SK-N-SH (cell line): ENCODE data around the gene PIK3C2B. TPM values are rescaled to one million over a fixed set of nuclear protein-coding genes. Genes with fewer than 3 reads are reported as not detected.

Source experiments
- CTCF ChIA-PET: fragments of 300-600, 350-600 bp; formaldehyde crosslinking; extraction: SDS; loops from one replicate; lab custom pipeline; 2021; lab: Yijun Ruan, JAX
- POLR2A ChIA-PET: fragments of 350-600 bp; sonication (Branson Sonifier 250); formaldehyde crosslinking; extraction: SDS; loops from one replicate; lab custom pipeline; 2020; ENCODE audit warnings: antibody characterized with exemption, inconsistent platforms; lab: Yijun Ruan, JAX
- DNase-seq: peaks from one replicate; pipeline ENCODE4 v3.0.0; 2012
- H2AFZ ChIP-seq: fragments of 200-600 bp; sonication (generic); 2 replicates; pipeline ENCODE4 v1.8.1; 2016; ENCODE audit warnings: antibody characterized with exemption, mild to moderate bottlenecking, low read depth
- H3F3A ChIP-seq: fragments of 200-600 bp; sonication (generic); replicated peaks from 2 replicates; pipeline ENCODE3; 2016; ENCODE audit warnings: antibody characterized with exemption, mild to moderate bottlenecking; ENCODE audit not compliant: insufficient read depth
- H3K27ac ChIP-seq, 2 experiments: fragments of 200-500 bp in 1 of 2; fragments of 200-600 bp in 1 of 2; sonication (Bioruptor generic) in 1 of 2; sonication (generic), shearing (Covaris generic) in 1 of 2; 2 replicates each; pipeline versions ENCODE4 v1.5.1 to v1.6.1; 2014 to 2016; ENCODE audit warnings: low read depth in 2 of 2, inconsistent platforms in 1 of 2, low read length in 1 of 2, mild to moderate bottlenecking in 1 of 2, mixed read lengths in 1 of 2
- H3K27me3 ChIP-seq: fragments of 200-600 bp; sonication (generic), shearing (Covaris generic); 2 replicates; pipeline ENCODE4 v1.6.1; 2016; ENCODE audit warnings: mixed run types; ENCODE audit not compliant: insufficient read depth
- H3K36me3 ChIP-seq, 2 experiments: fragments of 200-500 bp in 1 of 2; fragments of 200-600 bp in 1 of 2; sonication (Bioruptor generic) in 1 of 2; sonication (generic) in 1 of 2; replicated peaks in 1 of 2; 2 replicates each; pipeline versions ENCODE3 to v1.5.1; 2014 to 2016; ENCODE audit warnings: low read length in 1 of 2, mild to moderate bottlenecking in 1 of 2; ENCODE audit not compliant: insufficient read depth in 2 of 2, control insufficient read depth in 1 of 2
- H3K4me1 ChIP-seq, 2 experiments: fragments of 200-500 bp in 1 of 2; fragments of 200-600 bp in 1 of 2; sonication (Bioruptor generic) in 1 of 2; sonication (generic), shearing (Covaris generic) in 1 of 2; 2 replicates each; pipeline versions ENCODE4 v1.5.1 to v1.6.1; 2014 to 2016; ENCODE audit warnings: low read depth in 1 of 2, low read length in 1 of 2, mixed run types in 1 of 2; ENCODE audit not compliant: insufficient read depth in 2 of 2, control insufficient read depth in 1 of 2
- H3K4me2 ChIP-seq: fragments of 200-600 bp; sonication (generic), shearing (Covaris generic); 2 replicates; pipeline ENCODE4 v1.6.1; 2017; ENCODE audit warnings: mixed run types
- H3K4me3 ChIP-seq, 2 experiments: fragments of 200-500 bp in 1 of 2; fragments of 200-600 bp in 1 of 2; sonication (Bioruptor generic) in 1 of 2; sonication (generic), shearing (Covaris generic) in 1 of 2; 2 replicates each; pipeline versions ENCODE4 v1.5.1 to v1.8.1; 2014 to 2016; ENCODE audit warnings: low read depth in 2 of 2, inconsistent platforms in 1 of 2, low read length in 1 of 2, mild to moderate bottlenecking in 1 of 2, mixed read lengths in 1 of 2, moderate library complexity in 1 of 2
- H3K79me2 ChIP-seq: fragments of 200-600 bp; sonication (generic); 2 replicates; pipeline ENCODE4 v1.8.1; 2017; ENCODE audit warnings: mild to moderate bottlenecking; ENCODE audit not compliant: insufficient read depth
- H3K9ac ChIP-seq: fragments of 200-600 bp; sonication (generic); 2 replicates; pipeline ENCODE4 v1.6.1; 2017; ENCODE audit warnings: mixed run types
- H3K9me2 ChIP-seq: fragments of 200-600 bp; sonication (generic); 2 replicates; pipeline ENCODE4 v1.6.1; 2017; ENCODE audit warnings: mixed run types
- H3K9me3 ChIP-seq: fragments of 200-600 bp; sonication (generic); 2 replicates; pipeline ENCODE4 v1.6.1; 2017; ENCODE audit warnings: mixed run types, mild to moderate bottlenecking, moderate library complexity
- H4K20me1 ChIP-seq: fragments of 200-600 bp; sonication (generic); 2 replicates; pipeline ENCODE4 v1.6.1; 2017; ENCODE audit warnings: mild to moderate bottlenecking, mixed run types; ENCODE audit not compliant: insufficient read depth
- CTCF ChIP-seq: fragments of 200-600 bp; sonication (generic); IDR thresholded peaks from 2 replicates; pipeline ENCODE4 v1.6.1; 2017; ENCODE audit warnings: antibody characterized with exemption, mild to moderate bottlenecking, moderate library complexity
- ELF1 ChIP-seq: IDR thresholded peaks from 2 replicates; pipeline ENCODE4 v1.4.0; 2012
- EZH2phosphoT487 ChIP-seq: fragments of 200-600 bp; sonication (generic); IDR thresholded peaks from 2 replicates; pipeline ENCODE4 v1.6.1; 2017; ENCODE audit warnings: low read depth, mixed run types, mild to moderate bottlenecking, antibody characterized with exemption, moderate library complexity, borderline replicate concordance
- FOXJ3 ChIP-seq: sonication (generic); formaldehyde crosslinking; IDR thresholded peaks from 2 replicates; pipeline ENCODE4 v1.5.1; 2020; ENCODE audit warnings: mild to moderate bottlenecking, missing genetic modification reagents
- FOXM1 ChIP-seq: IDR thresholded peaks from 2 replicates; pipeline ENCODE4 v1.4.0; 2012; ENCODE audit warnings: low read depth, mild to moderate bottlenecking
- GABPA ChIP-seq: IDR thresholded peaks from 2 replicates; pipeline ENCODE4 v1.4.0; 2012; ENCODE audit warnings: low read depth, mild to moderate bottlenecking
- JUND ChIP-seq: IDR thresholded peaks from 2 replicates; pipeline ENCODE4 v1.4.0; 2012
- MAX ChIP-seq: IDR thresholded peaks from 2 replicates; pipeline ENCODE4 v1.4.0; 2012; ENCODE audit warnings: low read depth
- NRF1 ChIP-seq: IDR thresholded peaks from 2 replicates; pipeline ENCODE4 v1.6.1; 2012; ENCODE audit warnings: low read depth, mild to moderate bottlenecking, low read length
- RAD21 ChIP-seq: IDR thresholded peaks from 2 replicates; pipeline ENCODE4 v1.6.1; 2012; ENCODE audit warnings: mild to moderate bottlenecking, low read length
- RFX5 ChIP-seq: IDR thresholded peaks from 2 replicates; pipeline ENCODE4 v1.6.1; 2012; ENCODE audit warnings: mild to moderate bottlenecking, improper control_type of control experiment, low read length
- SIN3A ChIP-seq: IDR thresholded peaks from 2 replicates; pipeline ENCODE4 v1.6.1; 2012; ENCODE audit warnings: low read depth, mild to moderate bottlenecking, low read length, moderate library complexity, borderline replicate concordance
- SMC3 ChIP-seq: IDR thresholded peaks from 2 replicates; pipeline ENCODE4 v1.6.1; 2012; ENCODE audit warnings: low read depth, low read length, improper control_type of control experiment
- TAF1 ChIP-seq: IDR thresholded peaks from 2 replicates; pipeline ENCODE4 v1.6.1; 2012; ENCODE audit warnings: low read depth, mild to moderate bottlenecking, low read length, moderate library complexity, borderline replicate concordance
- USF1 ChIP-seq: IDR thresholded peaks from 2 replicates; pipeline ENCODE4 v1.4.0; 2012; ENCODE audit warnings: low read depth, borderline replicate concordance
- YY1 ChIP-seq: IDR thresholded peaks from 2 replicates; pipeline ENCODE4 v1.4.0; 2012; ENCODE audit warnings: low read depth, mild to moderate bottlenecking
- WGBS: methylation state at CpG from one replicate; pipeline ENCODE4 v1.1.6; 2017; ENCODE audit warnings: low lambda C conversion rate; 5-methylcytosine and 5-hydroxymethylcytosine counted together
- polyA plus RNA-seq, 3 experiments: library from polyadenylated mRNA; depleted of rRNA; stranded (reverse); fragments of >200 nt; gene quantifications; 2 replicates each; pipeline ENCODE4 v1.2.3, GENCODE V29; 2012

Gene PIK3C2B
- polyA plus RNA-seq, 1 of the 3 experiments (the other 2 are of a cell fraction): 6.5 TPM

- TF ChIP-seq RFX5 (no peak), RAD21 (no peak), ELF1 (no peak), MAX (no peak)
- H4K20me1 ChIP-seq: no peaks in the 10 kb centered on the region
- no peak for DNase-seq
- no peaks in the 10 kb centered on the region for H3K9me2 ChIP-seq
- H3K4me1 ChIP-seq: peaks cover 0 to 3% of the 10 kb centered on the region in 2 experiments; a peak in 2 of 4 replicates
- H3K9me3 ChIP-seq: no peaks in the 10 kb centered on the region
- no peak overlapping the region for H3K9ac ChIP-seq
- H3K27me3 ChIP-seq: no peaks in the 10 kb centered on the region
- CTCF ChIA-PET: interaction anchor here (1.2 to 26.2 kb wide), 5 partner anchors 21 to 337 kb away, joined by 3 to 1005 read pairs (median 11); no protein-coding TSS in a partner anchor
- no peak overlapping the region for H3K4me2 ChIP-seq
- H3K79me2 ChIP-seq: no peaks in the 10 kb centered on the region
- H3K36me3 ChIP-seq: no peaks in the 10 kb centered on the region
- POLR2A ChIA-PET: no interaction called here
- 92% methylated on average over 7 of the region's 7 CpGs for WGBS
- no peak overlapping the region for H3K27ac ChIP-seq
- H2AFZ ChIP-seq: no peak overlapping the region
- no peak overlapping the region for H3K4me3 ChIP-seq
- H3F3A ChIP-seq: peaks cover 15% of the 10 kb centered on the region
Measured at GRCh38 chr1:204499511-204500468, 5.2 kb upstream of the PIK3C2B start.

GRCh38 chr1:204498981-204499380 lies 4.4 kb upstream of the PIK3C2B start:
- no peak overlapping the region for H2AFZ ChIP-seq
- CTCF ChIA-PET: interaction anchor here (1.6 to 26.2 kb wide), 3 partner anchors 20 to 101 kb away, joined by 8 to 1005 read pairs (median 11); no protein-coding TSS in a partner anchor
- no peaks in the 10 kb centered on the region for H4K20me1 ChIP-seq
- H3K27ac ChIP-seq: no peak overlapping the region
- no peak overlapping the region for H3K4me3 ChIP-seq
- WGBS: 85% methylated on average over 3 of the region's 3 CpGs
- DNase-seq: no peak
- no peak for TF ChIP-seq CTCF
- no peak for TF ChIP-seq FOXJ3 (CRISPR knock-in tag)
- TF ChIP-seq JUND: no peak
- TF ChIP-seq EZH2phosphoT487: no peak
- no peak for TF ChIP-seq TAF1
- TF ChIP-seq USF1: no peak
- TF ChIP-seq GABPA: no peak
- no peak for TF ChIP-seq FOXM1
- TF ChIP-seq RFX5: no peak
- TF ChIP-seq SIN3A: no peak
- TF ChIP-seq SMC3: no peak
- TF ChIP-seq YY1: no peak
- no peak for TF ChIP-seq NRF1
- TF ChIP-seq, all 33 proteins: peak for 0
- H3K27me3 ChIP-seq: no peaks in the 10 kb centered on the region
- H3K4me1 ChIP-seq: peaks cover 0 to 3% of the 10 kb centered on the region in 2 experiments; a peak in 2 of 4 replicates
- POLR2A ChIA-PET: no interaction called here
- no peaks in the 10 kb centered on the region for H3K9me2 ChIP-seq
- H3K9me3 ChIP-seq: no peaks in the 10 kb centered on the region
- no peak overlapping the region for H3K9ac ChIP-seq
- no peaks in the 10 kb centered on the region for H3K36me3 ChIP-seq
- no peak overlapping the region for H3K4me2 ChIP-seq
- no peaks in the 10 kb centered on the region for H3K79me2 ChIP-seq
- H3F3A ChIP-seq: peaks cover 15% of the 10 kb centered on the region
